ENCODE measurements around the gene ESR2.
"Not testable (repeated sequence)": the region's sequence is repeated elsewhere in the genome, so short reads cannot be mapped to it uniquely, and the experiment has no call there.

ESR2 gene

DNA sequence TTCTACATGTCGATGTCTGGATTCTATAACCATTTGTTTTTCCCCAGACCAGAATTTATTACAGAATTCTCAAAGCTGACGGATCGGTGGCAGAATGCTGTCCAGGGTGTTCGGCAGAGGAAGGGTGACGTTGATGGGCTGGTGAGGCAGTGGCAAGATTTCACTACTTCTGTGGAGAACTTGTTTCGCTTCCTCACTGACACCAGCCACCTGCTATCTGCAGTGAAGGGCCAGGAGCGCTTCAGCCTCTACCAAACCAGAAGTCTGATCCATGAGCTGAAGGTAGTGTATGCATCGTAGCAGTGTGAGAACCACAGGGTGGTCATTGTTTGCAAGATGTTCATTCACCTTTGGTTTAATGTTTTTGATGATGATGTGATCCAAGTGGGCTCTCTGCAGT lies 124.0 kb downstream of the ESR2 start:
- no peak for FAIRE-seq
- DNase-seq (ENCODE audit: insufficient read length, low spot score) = no peak

DNA sequence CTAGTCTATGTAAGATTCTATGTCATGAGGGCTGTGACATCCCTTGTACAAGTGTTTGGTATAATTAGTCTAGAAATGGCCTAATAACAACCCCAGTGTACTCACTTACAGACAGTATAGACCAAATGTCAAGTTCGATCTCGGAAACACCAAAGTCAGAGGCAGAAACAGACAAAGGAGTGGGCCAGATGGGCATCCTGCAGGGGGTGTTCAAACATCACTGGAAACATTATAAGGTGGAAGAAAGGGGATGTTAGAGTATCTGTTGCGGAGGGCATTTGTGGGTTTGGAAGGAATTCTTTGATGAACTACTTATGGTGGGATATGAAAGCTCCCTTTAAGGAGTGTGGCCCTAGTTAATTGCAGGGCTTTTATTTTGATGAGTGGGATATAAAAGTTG lies 134.6 kb downstream of the ESR2 start:
- FAIRE-seq = no peak
- DNase-seq (ENCODE audit: insufficient read length, low spot score) = no peak

DNA sequence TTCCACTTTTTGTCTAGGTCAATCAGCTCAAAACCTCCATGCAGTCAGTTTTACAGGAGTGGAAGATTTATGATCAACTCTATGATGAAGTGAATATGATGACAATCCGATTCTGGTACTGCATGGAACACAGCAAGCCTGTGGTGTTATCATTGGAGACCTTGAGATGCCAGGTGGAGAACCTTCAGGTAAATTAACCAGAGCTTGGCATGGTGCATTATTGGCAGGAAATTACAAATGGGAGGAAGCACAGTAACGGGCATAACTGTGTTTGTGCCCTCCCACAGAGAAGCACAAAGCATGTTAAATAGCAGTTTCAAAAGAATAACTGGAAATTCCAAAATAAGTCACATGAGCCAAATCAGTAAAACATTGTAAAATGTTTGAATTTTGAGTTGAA lies 135.6 kb downstream of the ESR2 start:
- no peak for DNase-seq (ENCODE audit: insufficient read length, low spot score)

DNA sequence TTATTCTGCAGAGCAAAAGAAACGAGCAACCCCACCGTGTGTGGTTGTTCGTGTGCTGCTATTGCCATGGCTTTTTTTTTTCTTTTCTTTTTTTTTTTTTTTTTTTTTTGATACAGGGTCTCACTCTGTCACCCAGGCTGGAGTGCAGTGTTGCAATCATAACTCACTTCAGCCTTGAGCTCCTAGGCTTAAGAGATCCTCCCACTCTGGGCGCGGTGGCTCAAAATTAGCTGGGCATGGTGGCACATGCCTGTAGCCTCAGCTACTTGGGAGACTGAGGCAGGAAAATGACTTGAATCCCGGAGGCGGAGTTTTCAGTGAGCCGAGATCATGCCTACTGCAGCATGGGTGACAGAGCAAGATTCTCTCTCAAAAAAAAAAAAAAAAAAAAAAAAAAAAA lies 144.2 kb downstream of the ESR2 start:
- FAIRE-seq (no peak), DNase-seq (ENCODE audit: insufficient read length, low spot score) (no peak)

More for the DNA sequence above, 135.6 kb downstream of the ESR2 start:
- no peak for FAIRE-seq

DNA sequence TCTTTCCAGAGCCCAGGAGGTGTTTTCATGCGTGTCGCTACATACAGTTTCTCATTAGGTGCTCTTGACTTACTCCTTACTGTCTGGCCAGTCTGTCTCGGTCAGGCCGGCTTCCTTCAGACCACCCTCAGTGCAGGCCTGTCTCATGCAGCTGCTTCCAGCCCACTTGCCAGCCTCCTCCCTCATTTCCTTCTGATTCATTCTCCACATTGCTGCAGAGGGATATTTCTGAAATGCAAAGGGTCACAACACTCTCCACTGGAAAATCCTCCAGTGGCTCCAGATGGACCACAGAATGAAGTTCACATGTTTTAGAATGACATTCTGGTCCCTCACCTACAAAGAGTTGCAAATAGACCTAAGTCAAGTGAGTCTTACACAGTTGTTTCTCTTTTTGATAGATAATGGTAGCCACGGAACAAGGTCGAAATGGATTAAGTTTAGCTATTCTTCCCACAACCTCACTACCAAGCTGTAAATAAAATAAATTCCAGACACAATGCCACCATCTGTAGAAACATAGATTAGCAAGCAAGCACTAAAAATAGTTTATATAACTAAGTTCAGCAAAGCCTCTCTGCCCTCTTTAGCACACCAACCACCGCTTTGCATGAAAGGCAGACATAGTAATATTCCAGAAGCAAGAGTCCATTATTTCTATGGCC lies 146.9 kb downstream of the ESR2 start:
- DNase-seq (ENCODE audit: insufficient read length, low spot score) = no peak
- no peak for FAIRE-seq

DNA sequence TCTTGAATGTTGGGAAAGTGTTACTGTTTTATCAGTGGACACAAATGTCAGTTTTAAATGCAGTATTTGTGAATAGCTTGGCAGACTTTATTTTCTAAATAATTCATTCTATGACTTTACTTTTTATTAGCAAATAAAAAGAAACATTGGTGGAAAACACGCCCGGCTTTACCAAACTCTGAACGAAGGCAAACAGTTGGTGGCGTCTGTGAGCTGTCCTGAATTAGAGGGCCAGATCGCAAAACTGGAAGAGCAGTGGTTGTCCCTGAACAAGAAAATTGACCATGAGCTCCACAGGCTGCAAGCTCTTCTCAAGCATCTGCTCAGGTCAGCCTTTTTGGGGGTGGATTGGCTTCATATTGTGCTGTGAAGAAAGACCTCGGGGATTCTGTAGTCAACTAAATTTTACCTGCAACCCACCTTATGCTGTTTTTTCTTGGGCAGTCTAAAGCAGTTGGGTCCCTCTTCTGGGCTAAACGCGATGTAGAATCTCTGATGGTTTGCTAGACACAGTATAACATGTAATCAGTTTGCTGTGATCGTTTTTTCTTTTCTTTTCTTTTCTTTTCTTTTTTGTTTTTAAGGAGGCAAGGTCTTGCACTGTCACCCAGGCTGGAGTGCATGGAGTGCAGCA lies 156.4 kb downstream of the ESR2 start:
- FAIRE-seq = no peak

DNA sequence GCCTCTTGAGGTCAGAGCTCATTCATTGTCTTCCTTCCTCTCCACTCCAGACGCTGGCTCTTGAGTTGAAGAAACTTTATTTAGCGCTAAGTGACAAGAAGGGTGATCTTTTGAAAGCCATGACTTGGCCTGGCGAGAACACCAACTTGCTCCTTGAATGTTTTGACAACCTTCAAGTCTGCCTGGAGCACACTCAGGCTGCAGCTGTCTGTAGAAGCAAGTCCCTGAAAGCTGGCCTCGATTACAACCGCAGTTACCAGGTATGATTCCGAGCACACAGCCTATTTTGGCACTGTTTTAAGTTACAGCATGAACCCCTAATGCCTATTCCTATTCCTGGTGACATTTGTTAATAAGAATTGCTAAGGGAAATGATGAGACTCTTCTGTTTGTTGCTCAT lies 167.6 kb downstream of the ESR2 start:
- DNase-seq (ENCODE audit: insufficient read length, low spot score) = no peak
- no peak for FAIRE-seq

More for the DNA sequence above, 156.4 kb downstream of the ESR2 start:
- DNase-seq (ENCODE audit: insufficient read length, low spot score) = no peak

DNA sequence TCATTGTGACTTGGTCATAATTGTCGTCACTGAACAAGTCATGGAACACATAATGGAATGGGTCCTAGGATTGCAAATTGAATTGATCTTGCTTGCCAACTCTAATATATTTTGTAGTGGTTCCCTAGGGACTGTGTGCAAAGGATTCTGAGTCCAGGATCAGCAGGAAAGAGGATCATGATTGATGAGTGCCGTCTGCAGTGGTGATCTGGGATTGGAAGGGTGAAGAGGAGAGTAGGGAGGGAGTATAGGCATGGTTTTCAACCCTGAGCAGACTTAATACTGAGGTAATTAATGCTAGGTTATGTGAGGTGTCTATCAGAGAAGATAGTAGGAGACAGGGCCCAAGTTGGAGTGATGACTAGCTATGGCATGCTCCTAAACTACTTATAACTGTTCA lies 168.9 kb downstream of the ESR2 start:
- FAIRE-seq (no peak), DNase-seq (ENCODE audit: insufficient read length, low spot score) (no peak)

DNA sequence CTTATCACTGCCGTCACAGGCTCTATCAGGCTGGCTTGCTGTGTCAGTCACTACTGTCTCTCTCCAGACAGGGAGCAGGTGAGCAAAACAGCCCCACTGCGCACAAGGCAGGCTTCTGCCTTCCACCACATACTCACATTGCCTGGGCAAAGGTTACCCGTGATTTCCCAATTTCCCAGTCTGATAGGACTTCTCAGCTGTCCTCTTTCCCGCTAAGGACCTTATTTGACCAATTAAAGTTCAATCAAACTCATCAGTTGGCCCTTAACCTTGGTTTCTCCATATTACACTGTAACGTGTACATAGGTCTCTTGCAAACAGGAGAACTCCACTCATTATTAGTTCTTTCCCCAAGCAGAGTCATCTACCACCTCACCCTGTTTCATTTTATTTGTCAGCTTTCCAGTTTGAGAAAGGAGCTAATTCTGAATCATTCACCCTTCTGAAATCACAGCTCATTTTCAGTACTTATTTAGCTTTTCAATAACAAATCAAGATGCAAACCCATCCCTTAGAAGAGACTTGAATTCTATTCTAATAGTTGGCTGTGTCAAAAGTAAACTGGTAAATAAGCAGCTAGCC lies 170.8 kb downstream of the ESR2 start:
- FAIRE-seq (no peak), DNase-seq (ENCODE audit: insufficient read length, low spot score) (no peak)

DNA sequence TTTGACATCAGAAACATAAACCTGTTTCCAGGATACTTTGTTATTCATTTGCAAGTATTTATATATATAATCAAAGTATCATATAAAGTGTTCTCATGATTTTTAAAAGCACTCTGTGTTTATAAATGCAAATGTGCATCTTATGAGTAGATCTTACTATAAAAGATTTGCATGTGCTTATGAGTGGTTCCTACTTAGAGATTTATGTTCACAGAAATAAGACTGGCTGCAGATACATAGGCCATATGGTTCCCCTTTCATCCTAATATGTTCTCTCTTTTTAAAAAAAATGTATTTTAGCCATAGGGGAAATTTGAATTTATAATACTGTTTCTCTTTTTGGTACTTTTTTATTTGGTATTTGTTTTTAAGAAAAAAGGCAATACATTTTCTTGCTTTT lies 174.2 kb downstream of the ESR2 start:
- FAIRE-seq (no peak), DNase-seq (ENCODE audit: insufficient read length, low spot score) (no peak)

DNA sequence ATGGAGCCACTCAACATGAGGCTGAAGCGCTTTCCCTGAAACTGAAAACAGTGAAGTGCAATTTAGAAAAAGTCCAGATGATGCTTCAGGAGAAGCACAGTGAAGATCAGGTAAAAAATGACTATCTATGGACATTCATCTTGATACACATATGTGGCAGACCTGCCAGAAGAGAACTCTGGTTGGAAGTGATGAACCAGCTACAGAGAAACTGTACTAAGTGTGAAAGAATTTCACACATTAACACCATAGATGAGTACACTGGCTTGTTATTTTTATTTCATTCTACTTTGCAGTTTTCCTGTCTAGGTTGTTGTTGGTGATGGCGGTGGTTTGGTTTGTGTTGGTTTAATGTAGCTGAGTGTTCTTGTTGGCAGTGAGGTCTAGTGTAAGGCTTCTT lies 174.7 kb downstream of the ESR2 start:
- no peak for FAIRE-seq

DNA sequence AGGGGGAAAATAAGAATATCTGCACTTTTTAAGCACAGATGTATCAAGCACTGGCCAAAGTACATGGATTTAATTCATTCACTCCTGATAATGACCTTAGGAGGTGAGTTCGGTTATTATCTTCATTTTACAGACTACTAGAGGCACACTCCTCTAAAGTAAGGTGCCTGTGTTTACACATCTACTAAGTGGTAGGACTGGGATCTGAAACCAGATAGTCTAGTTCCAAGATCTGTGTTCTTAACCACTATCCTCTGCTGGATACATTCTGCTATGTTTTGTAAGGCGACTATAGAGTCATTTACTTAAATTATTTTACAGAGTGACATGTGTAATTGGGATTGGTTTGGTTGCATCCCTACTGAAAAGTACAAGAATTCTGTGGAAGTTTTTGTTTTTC lies 175.3 kb downstream of the ESR2 start:
- DNase-seq (ENCODE audit: insufficient read length, low spot score) = no peak
- FAIRE-seq = no peak

More for the DNA sequence above, 174.7 kb downstream of the ESR2 start:
- no peak for DNase-seq (ENCODE audit: insufficient read length, low spot score)

DNA sequence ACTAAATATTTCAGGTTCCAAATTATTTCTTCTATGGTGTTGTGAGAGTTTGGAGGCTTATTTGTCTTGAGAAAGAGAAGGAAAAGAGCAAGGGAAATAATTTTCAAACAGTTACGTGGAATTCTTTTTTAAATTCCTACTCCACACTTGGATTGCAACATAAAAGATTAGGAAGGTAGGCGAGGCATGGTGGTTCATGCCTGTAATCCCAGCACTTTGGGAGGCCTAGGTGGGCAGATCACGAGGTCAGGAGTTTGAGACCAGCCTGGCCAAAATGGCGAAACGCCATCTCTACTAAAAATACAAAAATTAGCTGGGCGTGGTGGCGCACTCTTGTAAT lies 175.8 kb downstream of the ESR2 start:
- FAIRE-seq; DNase-seq (ENCODE audit: insufficient read length, low spot score): not testable (repeated sequence)

DNA sequence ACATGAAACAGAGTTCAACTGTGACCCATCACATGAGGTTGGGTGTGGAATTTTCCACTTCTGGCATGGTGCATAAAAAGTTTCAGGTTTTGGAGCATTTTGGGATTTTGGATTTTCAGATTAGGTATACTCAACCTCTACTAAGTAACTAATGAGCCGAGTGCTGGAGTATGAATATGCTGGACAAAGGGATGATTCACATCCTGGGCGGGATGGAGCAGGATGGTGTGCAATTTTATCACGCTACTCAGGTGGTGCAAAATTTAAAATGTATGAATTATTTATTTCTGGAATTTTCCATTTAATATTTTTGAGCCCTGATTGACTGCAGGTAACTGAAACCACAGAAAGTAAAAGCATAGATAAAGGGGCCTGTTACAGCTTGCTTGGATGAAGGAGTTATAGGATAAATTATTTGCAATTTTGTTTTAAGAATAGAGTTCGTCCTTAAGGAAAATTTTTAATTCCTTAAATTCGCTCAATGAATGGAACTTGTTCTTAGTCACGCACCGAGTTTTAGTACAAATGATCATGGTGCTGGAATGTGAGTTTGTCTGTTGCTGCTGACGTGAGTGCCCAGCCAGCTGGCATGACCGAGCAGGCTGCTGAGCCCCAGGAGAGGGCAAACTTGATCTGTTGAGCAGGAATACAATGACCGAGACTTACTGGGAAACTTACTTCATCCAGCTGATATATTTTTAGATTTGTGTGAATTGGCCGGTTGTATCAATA lies 176.3 kb downstream of the ESR2 start:
- no peak for DNase-seq (ENCODE audit: insufficient read length, low spot score)
- no peak for FAIRE-seq

DNA sequence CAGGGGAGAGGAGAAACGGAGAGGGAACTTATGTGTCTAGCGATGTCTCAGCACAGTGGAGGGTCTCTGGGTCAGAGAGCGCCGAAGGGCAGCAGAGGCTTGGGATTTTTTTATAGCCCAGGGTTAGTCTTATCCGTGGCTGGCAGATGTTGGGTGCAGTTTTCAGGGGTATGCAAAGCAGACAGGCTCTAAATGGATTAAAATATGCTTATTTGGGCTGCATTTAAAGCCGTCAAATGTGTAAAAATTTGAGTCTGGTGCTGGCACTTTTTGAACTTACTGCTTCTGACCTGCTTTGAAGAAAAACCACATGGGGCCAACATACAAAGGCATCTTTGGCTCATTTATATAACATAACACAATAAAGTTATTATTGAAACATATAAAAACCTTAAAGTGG lies 178.8 kb downstream of the ESR2 start:
- FAIRE-seq = no peak
- no peak for DNase-seq (ENCODE audit: insufficient read length, low spot score)

DNA sequence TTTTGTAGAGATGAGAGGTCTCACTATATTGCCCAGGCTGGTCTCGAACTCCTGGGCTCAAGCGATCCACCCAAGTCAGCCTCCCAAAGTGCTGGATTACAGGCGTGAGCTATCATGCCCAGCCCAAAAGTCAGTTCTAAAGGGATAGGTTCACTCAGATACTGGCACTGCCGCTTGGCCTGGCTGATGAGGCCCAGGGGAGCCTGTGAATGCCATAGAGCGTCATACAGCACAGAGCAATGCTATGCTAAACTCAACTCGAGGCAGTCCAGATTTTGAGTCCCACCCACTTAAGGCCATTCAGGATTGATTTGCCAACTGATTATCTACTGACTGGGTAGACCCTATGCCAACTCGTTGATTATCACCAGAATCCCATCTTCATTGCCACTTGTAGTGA lies 179.4 kb downstream of the ESR2 start:
- DNase-seq (ENCODE audit: insufficient read length, low spot score) (no peak), FAIRE-seq (no peak)

DNA sequence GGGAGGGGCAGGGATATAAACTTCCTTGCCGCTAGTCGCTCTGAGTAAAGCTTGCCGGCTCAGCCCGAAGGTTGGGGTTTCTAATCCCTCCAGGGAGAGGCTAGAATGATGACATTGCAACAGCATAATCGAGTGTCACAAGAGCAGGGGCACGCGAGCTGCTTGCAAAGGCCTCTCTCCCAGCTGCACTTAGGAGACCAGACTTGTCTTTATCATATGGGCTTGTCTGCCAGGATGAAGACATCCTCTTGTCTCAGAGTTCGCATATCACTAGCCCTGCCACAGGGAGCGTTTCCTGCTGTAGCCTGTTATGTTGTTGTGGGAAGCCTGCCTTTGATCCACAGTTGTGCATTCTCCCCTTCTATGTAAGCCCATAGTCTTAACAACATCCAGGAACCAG lies 180.0 kb downstream of the ESR2 start:
- no peak for FAIRE-seq
- no peak for DNase-seq (ENCODE audit: insufficient read length, low spot score)

DNA sequence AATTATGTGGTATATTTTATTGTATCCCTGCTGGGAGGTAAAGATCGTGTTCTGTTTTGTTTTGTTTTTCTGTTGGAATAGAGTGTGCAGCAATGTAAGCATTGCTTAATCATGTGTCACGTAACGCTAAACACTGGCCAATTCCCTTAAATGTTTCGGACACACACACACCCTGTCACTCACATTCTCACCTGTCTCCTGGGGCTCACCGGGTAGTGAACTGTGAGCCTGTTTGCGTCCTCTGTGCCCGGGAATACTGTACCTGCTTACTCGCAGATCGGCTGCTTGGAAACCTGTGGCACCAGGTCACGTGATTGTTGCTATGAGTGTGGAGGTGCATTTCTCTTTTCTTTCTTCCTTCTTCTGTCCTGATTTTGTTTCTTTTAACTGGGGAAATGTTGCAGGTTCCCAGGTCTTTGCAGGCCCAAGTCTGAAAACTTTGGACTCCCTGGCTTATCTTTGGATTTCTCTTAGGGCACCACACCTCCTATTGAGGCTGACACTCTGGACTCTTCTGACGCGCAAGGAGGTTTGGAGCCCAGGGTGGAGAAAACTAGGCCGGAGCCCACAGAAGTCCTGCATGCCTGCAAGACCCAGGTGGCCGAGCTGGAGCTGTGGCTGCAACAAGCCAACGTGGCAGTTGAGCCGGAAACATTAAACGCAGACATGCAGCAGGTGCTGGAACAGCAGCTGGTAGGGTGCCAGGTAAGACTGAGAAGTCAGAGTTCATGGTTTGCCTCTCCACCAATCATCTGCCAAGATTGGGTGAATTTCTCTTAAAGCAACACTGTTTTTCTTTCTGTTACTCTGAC lies 181.1 kb downstream of the ESR2 start:
- no peak for FAIRE-seq
- DNase-seq (ENCODE audit: insufficient read length, low spot score) = no peak

DNA sequence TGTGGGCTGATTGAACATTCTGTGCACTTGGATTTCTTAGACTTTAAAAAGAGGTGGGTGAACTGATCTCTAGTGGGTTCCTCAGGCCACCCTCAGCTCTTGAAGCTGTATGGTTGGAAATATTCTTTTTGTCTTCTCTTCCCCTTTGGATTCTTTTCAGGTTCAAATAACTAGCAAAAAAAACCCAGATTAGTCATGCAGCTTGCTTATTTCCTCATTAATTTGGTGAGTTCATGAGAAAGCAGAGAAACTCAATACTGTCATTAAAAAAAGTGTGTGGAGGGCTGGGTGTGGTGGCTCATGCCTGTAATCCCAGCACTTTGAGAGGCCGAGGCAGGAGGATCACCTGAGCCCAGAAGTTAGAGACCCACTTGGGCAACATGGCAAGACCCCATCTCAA lies 183.4 kb downstream of the ESR2 start:
- no peak for DNase-seq (ENCODE audit: insufficient read length, low spot score)
- FAIRE-seq = no peak

DNA sequence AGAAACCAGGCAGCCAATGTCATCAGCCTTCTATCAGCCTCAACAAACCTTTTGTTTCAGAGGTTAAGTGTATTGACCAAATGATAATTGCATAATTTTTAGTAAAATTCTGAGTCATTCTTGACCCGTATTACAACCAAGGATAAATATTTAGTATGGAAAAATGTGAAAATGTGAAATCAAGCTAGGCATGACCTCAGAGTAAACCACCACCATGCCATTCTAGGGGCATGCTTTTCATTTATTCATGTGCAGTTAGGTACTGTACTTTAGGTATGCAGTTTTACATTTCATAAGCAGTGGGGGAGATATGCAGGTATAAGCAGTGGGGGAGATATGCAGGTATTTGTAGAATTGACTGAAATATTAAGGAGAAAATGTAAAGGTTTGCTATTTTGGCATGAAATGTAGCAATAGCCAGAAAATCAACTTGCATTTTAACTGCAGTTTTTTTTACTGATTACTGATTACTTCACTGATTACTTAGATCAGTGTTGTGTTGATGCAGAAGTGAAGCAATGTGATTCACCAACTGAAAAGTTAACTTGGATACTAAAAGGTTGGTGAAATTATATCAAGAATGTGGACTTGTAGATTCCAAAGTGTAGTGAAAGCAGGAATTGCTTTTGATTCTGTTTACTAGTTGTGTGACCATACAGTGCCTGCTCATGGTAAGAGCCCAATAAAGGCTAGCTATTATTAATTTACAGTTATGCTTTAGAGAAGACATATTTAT lies 184.2 kb downstream of the ESR2 start:
- no peak for DNase-seq (ENCODE audit: insufficient read length, low spot score)
- no peak for FAIRE-seq

All from GM19239 (cell line).